Measurements from ENCODE around the gene BRINP1. TPM values are rescaled to one million over a fixed set of nuclear protein-coding genes. Genes with fewer than 3 reads are reported as not detected.
A peak's percentile ranks its signal among the peaks of the same experiment; 100 is the strongest.
"Not testable (repeated sequence)": the region's sequence is repeated elsewhere in the genome, so short reads cannot be mapped to it uniquely, and the experiment has no call there.

BRINP1 gene
- total RNA-seq, 2 donors from 2014 or later = 1.0 TPM; not detected in 1

- no peak overlapping the region for H3K27ac ChIP-seq
- H3K27me3 ChIP-seq = no peaks in the 10 kb centered on the region
- no peak for DNase-seq
- H3K4me1 ChIP-seq = no peaks in the 10 kb centered on the region
- TF ChIP-seq POLR2A (IDR thresholded peaks at IDR 0.05) = no peak
- no peak for TF ChIP-seq CTCF (IDR thresholded peaks at IDR 0.05)
- intact Hi-C loops (cut with DNase I) = no loop called here
- WGBS, 2 donors = 81 to 83% methylated on average over 1 of the region's 1 CpG
- H3K36me3 ChIP-seq (replicated peaks in 1 of 2; ENCODE audit: insufficient read depth in 1 of 2, low read depth in 2 of 2) = no peaks in the 10 kb centered on the region
- no peaks in the 10 kb centered on the region for H3K9me3 ChIP-seq
- no peak overlapping the region for H3K4me3 ChIP-seq
- ATAC-seq = no peak
Measured at GRCh38 chr9:119175581-119175980, 193.7 kb downstream of the BRINP1 start.

GRCh38 chr9:119169222-119169621 is 200.0 kb downstream of the BRINP1 start:
- DNase-seq = peak in 1 of 4 donors; percentile 18
- ATAC-seq; H3K4me1 ChIP-seq; H3K4me3 ChIP-seq; H3K27me3 ChIP-seq; H3K36me3 ChIP-seq (replicated peaks in 1 of 2; ENCODE audit: insufficient read depth in 1 of 2, low read depth in 2 of 2); intact Hi-C loops (cut with DNase I); H3K27ac ChIP-seq; H3K9me3 ChIP-seq: not testable (repeated sequence)
- 17 to 47% methylated on average over 21 to 27 of the region's 27 CpGs for WGBS, 2 donors

GRCh38 chr9:119167876-119168275 is 201.4 kb downstream of the BRINP1 start:
- intact Hi-C loops (cut with DNase I) = no loop called here
- H3K4me1 ChIP-seq = no peaks in the 10 kb centered on the region
- H3K36me3 ChIP-seq (replicated peaks in 1 of 2; ENCODE audit: insufficient read depth in 1 of 2, low read depth in 2 of 2) = no peaks in the 10 kb centered on the region
- whole genome bisulfite sequencing, 2 donors = 93 to 94% methylated on average over 5 to 16 of the region's 16 CpGs
- no peak overlapping the region for H3K27ac ChIP-seq
- no peak for DNase-seq
- TF ChIP-seq POLR2A (IDR thresholded peaks at IDR 0.05) (no peak), CTCF (IDR thresholded peaks at IDR 0.05) (no peak)
- ATAC-seq = no peak
- H3K27me3 ChIP-seq = no peaks in the 10 kb centered on the region
- no peak overlapping the region for H3K4me3 ChIP-seq
- no peaks in the 10 kb centered on the region for H3K9me3 ChIP-seq

- Histone ChIP-seq H3K4me3 (no peak overlapping the region), H3K27me3 (no peaks in the 10 kb centered on the region), H3K27ac (no peak overlapping the region), H3K9me3 (no peaks in the 10 kb centered on the region), H3K36me3 (replicated peaks in 1 of 2; ENCODE audit: insufficient read depth in 1 of 2, low read depth in 2 of 2) (no peaks in the 10 kb centered on the region), H3K4me1 (no peaks in the 10 kb centered on the region)
- DNase-seq (no peak), ATAC-seq (no peak)
- intact Hi-C loops (cut with DNase I) = no loop called here
- 90% methylated on average over 20 to 21 of the region's 21 CpGs for WGBS, 2 donors
- TF ChIP-seq CTCF (IDR thresholded peaks at IDR 0.05) (no peak), POLR2A (IDR thresholded peaks at IDR 0.05) (no peak)
Measured at GRCh38 chr9:119167267-119167666, 202.0 kb downstream of the BRINP1 start.

- no peak overlapping the region for H3K27ac ChIP-seq
Measured at GRCh38 chr9:119166096-119166495, 203.1 kb downstream of the BRINP1 start.

More at GRCh38 chr9:119166096-119166495, 203.1 kb downstream of the BRINP1 start:
- Histone ChIP-seq H3K36me3 (replicated peaks in 1 of 2; ENCODE audit: insufficient read depth in 1 of 2, low read depth in 2 of 2) (no peaks in the 10 kb centered on the region), H3K27me3 (no peaks in the 10 kb centered on the region), H3K9me3 (no peaks in the 10 kb centered on the region), H3K4me1 (no peaks in the 10 kb centered on the region), H3K4me3 (no peak overlapping the region)
- DNase-seq = no peak
- no peak for ATAC-seq
- no peak for TF ChIP-seq POLR2A (IDR thresholded peaks at IDR 0.05)
- no peak for TF ChIP-seq CTCF (IDR thresholded peaks at IDR 0.05)
- intact Hi-C loops (cut with DNase I) = no loop called here
